CD4-positive, alpha-beta memory T cell (primary cell): ENCODE measurements around the gene OPN3. TPM values are rescaled to one million over a fixed set of nuclear protein-coding genes. Genes with fewer than 3 reads are reported as not detected.

Experiments used
- CTCF ChIA-PET: fragments of 350-600 bp; sonication (Branson Sonifier 250); formaldehyde crosslinking; loops from one replicate; lab custom pipeline; 2021; ENCODE audit warnings: inconsistent platforms; ENCODE audit not compliant: partially characterized antibody; lab: Charles Lee
- POLR2A ChIA-PET: fragments of 350-600 bp; sonication (Branson Sonifier 250); formaldehyde crosslinking; loops from one replicate; lab custom pipeline; 2021; ENCODE audit not compliant: partially characterized antibody; lab: Charles Lee
- DNase-seq, 5 donors: peaks; one replicate each; pipeline versions ENCODE4 v3.0.0 to v3.0.0-alpha.2; 2020 to 2022; ENCODE audit warnings: mixed read lengths in 1 of 5
- H3K27ac ChIP-seq: one replicate; pipeline ENCODE4 v1.7.0; 2013; ENCODE audit warnings: low read depth, low read length
- H3K27me3 ChIP-seq: 2 replicates; pipeline ENCODE4 v1.7.0; 2013; ENCODE audit warnings: mild to moderate bottlenecking, low read length, moderate library complexity; ENCODE audit not compliant: insufficient read depth
- H3K36me3 ChIP-seq: 2 replicates; pipeline ENCODE4 v1.7.0; 2013; ENCODE audit warnings: mild to moderate bottlenecking, low read length, moderate library complexity; ENCODE audit not compliant: insufficient read depth
- H3K4me1 ChIP-seq: 2 replicates; pipeline ENCODE4 v1.7.0; 2013; ENCODE audit warnings: mild to moderate bottlenecking, low read length, moderate library complexity; ENCODE audit not compliant: insufficient read depth
- H3K4me3 ChIP-seq, 2 donors: one replicate each; pipeline ENCODE4 v1.7.0; 2013; ENCODE audit warnings: low read length in 2 of 2, mild to moderate bottlenecking in 1 of 2
- H3K9me3 ChIP-seq, 2 donors: one replicate each; pipeline ENCODE4 v1.7.0; 2013; ENCODE audit warnings: low read length in 2 of 2, control low read depth in 1 of 2; ENCODE audit not compliant: control insufficient read depth in 1 of 2
- H3K27ac Mint-ChIP-seq, 7 donors: one replicate each; pipeline ENCODE4 v1.8.0; 2020 to 2021; ENCODE audit warnings: mixed read lengths in 7 of 7, mild to moderate bottlenecking in 6 of 7, inconsistent platforms in 3 of 7, moderate library complexity in 3 of 7
- H3K27me3 Mint-ChIP-seq, 2 donors: one replicate each; pipeline ENCODE4 v1.8.0; 2020 to 2021; ENCODE audit warnings: mixed read lengths in 2 of 2
- H3K36me3 Mint-ChIP-seq, 2 donors: one replicate each; pipeline ENCODE4 v1.8.0; 2020 to 2021; ENCODE audit warnings: mixed read lengths in 2 of 2, inconsistent platforms in 1 of 2, mild to moderate bottlenecking in 1 of 2
- H3K4me1 Mint-ChIP-seq, 4 donors: one replicate each; pipeline ENCODE4 v1.8.0; 2020 to 2021; ENCODE audit warnings: mixed read lengths in 4 of 4, mild to moderate bottlenecking in 1 of 4
- H3K4me3 Mint-ChIP-seq, 8 donors: one replicate each; pipeline ENCODE4 v1.8.0; 2020 to 2021; ENCODE audit warnings: mixed read lengths in 8 of 8, mild to moderate bottlenecking in 7 of 8, moderate library complexity in 6 of 8, inconsistent platforms in 3 of 8
- H3K9me3 Mint-ChIP-seq, 8 donors: one replicate each; pipeline ENCODE4 v1.8.0; 2020 to 2021; ENCODE audit warnings: mixed read lengths in 8 of 8, mild to moderate bottlenecking in 5 of 8, inconsistent platforms in 3 of 8, moderate library complexity in 1 of 8
- intact Hi-C: fragments of 100-400 bp; cut with micrococcal nuclease; formaldehyde crosslinking; loops from one replicate; pipeline ENCODE4 v1.15.1; 2023
- polyA plus RNA-seq, 2 donors: library from polyadenylated mRNA; unstranded; fragments of 300-500 nt; fragmentation: Illumina TruSeq; gene quantifications; one replicate each; pipeline ENCODE4 v1.2.3, GENCODE V29; 2021
- total RNA-seq, 2 experiments: library from RNA; stranded (reverse); gene quantifications; one replicate each; pipeline ENCODE4 v1.2.3, GENCODE V29; 2021

The OPN3 gene
- total and polyA plus RNA-seq, 4 experiments from 2014 or later, result 3.9 to 17.5 (median 8.9) TPM

DNA sequence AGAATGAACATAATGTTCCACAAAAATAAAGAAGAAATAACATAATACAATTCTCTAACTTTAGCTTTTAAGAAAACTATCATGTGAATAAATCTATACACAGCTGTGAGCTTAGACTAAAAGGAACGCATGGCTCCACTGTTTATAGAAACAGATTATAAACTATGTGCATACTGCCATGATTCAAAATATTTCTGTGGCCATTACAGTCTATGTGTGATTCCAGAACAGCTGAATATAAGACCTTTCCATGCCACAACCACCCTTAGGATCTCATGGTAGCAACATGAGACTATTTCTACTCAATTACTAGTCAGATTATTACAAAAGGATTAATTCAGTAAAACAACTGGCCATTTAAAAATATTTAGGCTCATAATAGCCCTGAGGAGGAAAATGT lies 3.9 kb downstream of the OPN3 start:
- no peak overlapping the region for H3K27ac Mint-ChIP-seq
- Histone ChIP-seq H3K9me3 (no peaks in the 10 kb centered on the region), H3K27me3 (no peaks in the 10 kb centered on the region), H3K4me1 (peaks cover 25% of the 10 kb centered on the region), H3K36me3 (no peaks in the 10 kb centered on the region), H3K4me3 (no peak overlapping the region), H3K27ac (no peak overlapping the region)
- H3K4me1 Mint-ChIP-seq, result peaks cover 20 to 40% (median 25%) of the 10 kb centered on the region in 4 donors
- no peak overlapping the region for H3K4me3 Mint-ChIP-seq
- H3K27me3 Mint-ChIP-seq, result no peaks in the 10 kb centered on the region
- peaks cover 11 to 17% of the 10 kb centered on the region in 2 donors for H3K36me3 Mint-ChIP-seq
- no peak for DNase-seq
- intact Hi-C loops, result no loop called here
- ChIA-PET CTCF (no interaction called here), POLR2A (no interaction called here)
- H3K9me3 Mint-ChIP-seq, result no peaks in the 10 kb centered on the region

DNA sequence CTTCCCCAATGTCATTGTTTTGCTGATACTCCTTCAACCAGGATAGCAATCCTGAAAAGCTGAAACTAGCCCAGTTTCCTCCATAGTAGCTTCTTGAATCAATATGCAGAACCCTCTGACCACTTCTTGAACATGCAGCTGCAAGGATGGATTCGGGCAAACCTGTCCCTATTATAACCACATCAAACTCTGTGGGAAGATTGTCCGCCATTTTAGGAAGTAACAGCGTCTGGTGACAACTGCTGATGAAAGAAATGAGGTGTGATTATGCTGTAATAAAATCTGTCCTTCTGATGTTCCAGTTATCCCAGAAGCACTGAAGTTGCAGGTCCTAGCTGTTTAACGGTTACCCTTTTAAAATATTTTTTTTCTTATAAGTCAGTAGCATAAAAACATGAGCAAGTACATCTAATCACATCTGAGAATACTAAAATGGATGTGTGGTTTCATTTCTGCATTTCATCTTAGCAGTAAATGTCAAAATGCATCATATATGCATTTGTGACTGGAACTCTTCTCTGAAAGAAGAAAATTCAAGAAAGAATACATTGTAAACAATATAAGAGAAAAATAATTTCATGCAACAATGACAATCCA lies 4.5 kb downstream of the OPN3 start:
- ChIA-PET CTCF (no interaction called here), POLR2A (no interaction called here)
- Mint-ChIP-seq H3K4me1 (peaks cover 17 to 34% (median 23%) of the 10 kb centered on the region in 4 donors), H3K4me3 (no peak overlapping the region), H3K27ac (no peak overlapping the region), H3K9me3 (no peaks in the 10 kb centered on the region), H3K27me3 (no peaks in the 10 kb centered on the region), H3K36me3 (peaks cover 11 to 17% of the 10 kb centered on the region in 2 donors)
- H3K27ac ChIP-seq, result no peak overlapping the region
- no peaks in the 10 kb centered on the region for H3K9me3 ChIP-seq
- intact Hi-C loops, result no loop called here
- H3K4me1 ChIP-seq, result peaks cover 25% of the 10 kb centered on the region
- H3K27me3 ChIP-seq, result no peaks in the 10 kb centered on the region
- no peaks in the 10 kb centered on the region for H3K36me3 ChIP-seq
- no peak for DNase-seq
- no peak overlapping the region for H3K4me3 ChIP-seq

DNA sequence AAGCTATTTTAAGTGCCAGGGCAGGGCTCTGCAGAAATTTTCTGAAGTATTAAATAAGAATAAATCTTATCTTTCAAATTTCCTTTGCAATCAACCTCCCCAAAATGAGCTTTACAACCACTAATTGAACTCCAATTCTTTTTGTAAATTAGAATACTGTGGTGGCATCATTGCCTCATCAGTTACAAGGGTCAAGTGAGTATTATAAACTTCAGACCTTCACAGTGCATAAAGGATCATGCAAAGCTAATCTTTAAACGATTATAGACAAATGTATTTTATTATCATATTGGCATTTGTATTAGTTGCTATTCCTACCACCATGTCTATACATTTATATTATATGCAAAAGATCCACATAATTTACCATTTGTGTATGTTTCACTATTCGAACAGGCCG lies 7.2 kb downstream of the OPN3 start:
- Mint-ChIP-seq H3K4me3 (no peak overlapping the region), H3K27me3 (no peaks in the 10 kb centered on the region), H3K27ac (no peak overlapping the region), H3K9me3 (no peaks in the 10 kb centered on the region), H3K4me1 (peaks cover 13 to 24% (median 17%) of the 10 kb centered on the region in 4 donors), H3K36me3 (peaks cover 11 to 17% of the 10 kb centered on the region in 2 donors)
- Histone ChIP-seq H3K9me3 (no peaks in the 10 kb centered on the region), H3K27ac (no peak overlapping the region), H3K27me3 (no peaks in the 10 kb centered on the region), H3K4me1 (peaks cover 15% of the 10 kb centered on the region), H3K4me3 (no peak overlapping the region), H3K36me3 (no peaks in the 10 kb centered on the region)
- intact Hi-C loops, result no loop called here
- POLR2A ChIA-PET, result no interaction called here
- no peak for DNase-seq
- CTCF ChIA-PET, result interaction anchor here (1.2 to 1.7 kb wide), 3 partner anchors 8 to 23 kb away, joined by 3 to 5 read pairs (median 4); no protein-coding TSS in a partner anchor

DNA sequence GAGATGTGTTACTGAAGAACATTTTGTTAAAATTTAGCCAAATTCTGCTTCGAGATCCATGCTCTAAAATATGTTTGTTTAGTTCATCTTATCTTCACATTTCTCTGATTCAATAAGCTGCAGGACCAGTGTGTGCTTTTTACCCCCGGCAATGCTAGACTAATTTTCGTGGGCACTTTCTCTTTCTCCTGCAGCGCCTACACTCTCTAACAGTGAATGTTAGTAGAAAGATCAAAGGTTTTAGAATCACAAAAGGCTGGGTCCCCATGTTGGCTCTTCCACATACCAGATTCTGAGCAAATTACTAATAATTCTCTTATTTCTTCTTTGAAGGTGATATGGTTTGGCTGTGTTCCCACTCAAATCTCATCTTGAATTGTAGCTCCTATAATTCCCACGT lies 8.5 kb downstream of the OPN3 start:
- Histone ChIP-seq H3K9me3 (no peaks in the 10 kb centered on the region), H3K27me3 (no peaks in the 10 kb centered on the region), H3K4me3 (no peak overlapping the region), H3K4me1 (peaks cover 7% of the 10 kb centered on the region), H3K27ac (no peak overlapping the region), H3K36me3 (no peaks in the 10 kb centered on the region)
- no peaks in the 10 kb centered on the region for H3K9me3 Mint-ChIP-seq
- intact Hi-C loops, result no loop called here
- peaks cover 8 to 14% (median 12%) of the 10 kb centered on the region in 4 donors for H3K4me1 Mint-ChIP-seq
- ChIA-PET CTCF (interaction anchor here (1.5 to 1.7 kb wide), 2 partner anchors 9 to 20 kb away, joined by 3 to 4 read pairs; no protein-coding TSS in a partner anchor), POLR2A (no interaction called here)
- no peak for DNase-seq
- H3K27ac Mint-ChIP-seq, result no peak overlapping the region
- H3K36me3 Mint-ChIP-seq, result peaks cover 11 to 17% of the 10 kb centered on the region in 2 donors
- H3K4me3 Mint-ChIP-seq, result no peak overlapping the region
- H3K27me3 Mint-ChIP-seq, result no peaks in the 10 kb centered on the region

DNA sequence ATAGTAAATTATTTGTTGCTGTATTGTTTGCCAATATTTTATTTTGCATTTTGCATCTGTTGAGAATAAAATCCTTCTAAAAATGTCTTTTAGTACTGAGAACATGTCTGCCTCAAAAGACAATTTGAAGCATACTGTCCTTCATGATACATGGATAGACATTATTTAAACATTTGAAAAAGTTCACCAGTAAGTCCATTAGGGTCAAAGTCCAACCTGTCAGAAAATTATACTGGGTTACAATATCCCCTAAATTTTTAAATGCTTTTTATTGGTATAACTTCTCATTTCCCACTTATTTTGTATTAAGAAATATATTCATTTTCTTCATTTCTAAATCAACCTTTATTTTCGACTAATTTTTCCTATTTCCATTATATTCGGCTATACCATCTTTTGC lies 9.3 kb downstream of the OPN3 start:
- no peaks in the 10 kb centered on the region for H3K27me3 ChIP-seq
- peaks cover 7% of the 10 kb centered on the region for H3K4me1 ChIP-seq
- ChIA-PET CTCF (no interaction called here), POLR2A (no interaction called here)
- Mint-ChIP-seq H3K27ac (no peak overlapping the region), H3K9me3 (no peaks in the 10 kb centered on the region), H3K27me3 (no peaks in the 10 kb centered on the region), H3K36me3 (peaks cover 11 to 17% of the 10 kb centered on the region in 2 donors), H3K4me1 (peaks cover 8 to 12% (median 10%) of the 10 kb centered on the region in 4 donors), H3K4me3 (no peak overlapping the region)
- intact Hi-C loops, result no loop called here
- H3K36me3 ChIP-seq, result no peaks in the 10 kb centered on the region
- no peak overlapping the region for H3K4me3 ChIP-seq
- no peak for DNase-seq
- H3K27ac ChIP-seq, result no peak overlapping the region
- no peaks in the 10 kb centered on the region for H3K9me3 ChIP-seq

DNA sequence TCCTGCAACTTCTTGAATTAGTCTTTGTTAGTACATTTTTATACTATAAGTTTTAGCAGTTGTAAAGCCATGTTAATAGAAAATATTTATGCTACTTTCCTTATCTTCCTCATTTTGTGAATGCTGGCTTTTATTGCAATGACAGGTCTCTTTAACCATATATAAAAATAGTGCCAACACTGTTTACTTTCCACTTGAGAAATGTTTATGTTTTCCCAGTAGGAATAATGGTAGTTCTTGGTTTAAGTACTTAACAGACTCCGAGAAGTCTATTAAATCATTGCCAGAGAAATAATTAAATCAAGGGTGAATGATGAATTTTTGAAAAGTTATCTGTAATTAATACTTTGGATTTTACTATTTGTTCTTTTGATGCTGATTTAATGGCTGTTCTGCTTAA lies 9.7 kb downstream of the OPN3 start:
- Histone ChIP-seq H3K36me3 (no peaks in the 10 kb centered on the region), H3K27ac (no peak overlapping the region), H3K9me3 (no peaks in the 10 kb centered on the region), H3K27me3 (no peaks in the 10 kb centered on the region), H3K4me3 (no peak overlapping the region), H3K4me1 (peaks cover 7% of the 10 kb centered on the region)
- Mint-ChIP-seq H3K4me1 (peaks cover 8 to 12% (median 10%) of the 10 kb centered on the region in 4 donors), H3K27me3 (no peaks in the 10 kb centered on the region), H3K4me3 (no peak overlapping the region), H3K36me3 (peaks cover 10 to 16% of the 10 kb centered on the region in 2 donors), H3K9me3 (no peaks in the 10 kb centered on the region), H3K27ac (no peak overlapping the region)
- DNase-seq, result no peak
- POLR2A ChIA-PET, result interaction anchor here (1.3 kb wide), 1 partner anchor 10 kb away, joined by 3 read pairs; the partner anchor contains the start of genes CHML and OPN3
- intact Hi-C loops, result no loop called here
- CTCF ChIA-PET, result interaction anchor here (1.2 to 1.8 kb wide), 2 partner anchors 17 to 367 kb away, joined by 4 read pairs; no protein-coding TSS in a partner anchor

DNA sequence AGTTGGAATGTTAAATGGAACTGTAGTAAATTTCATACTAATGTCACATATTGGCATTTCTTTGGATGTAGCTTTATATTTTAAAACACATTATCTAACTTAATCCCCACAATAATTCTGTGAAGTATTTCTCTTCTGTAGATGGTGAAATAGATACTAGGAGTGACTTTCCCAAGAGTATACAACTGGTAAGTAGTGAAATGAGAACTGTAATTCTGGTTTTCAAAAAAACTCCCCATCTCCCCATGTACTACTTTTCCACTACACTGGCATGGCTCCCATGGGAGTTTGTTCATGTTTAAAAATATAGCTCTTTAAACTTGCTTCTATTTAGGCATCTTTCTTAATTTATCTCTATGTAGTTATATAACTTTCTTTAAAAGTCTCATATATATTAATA lies 10.2 kb downstream of the OPN3 start:
- no peak overlapping the region for H3K27ac ChIP-seq
- CTCF ChIA-PET, result interaction anchor here (1.0 to 1.8 kb wide), 5 partner anchors 16 to 367 kb away, joined by 3 to 9 read pairs (median 4); partner anchors contain the start of gene KMO
- intact Hi-C loops, result no loop called here
- no peaks in the 10 kb centered on the region for H3K9me3 Mint-ChIP-seq
- no peaks in the 10 kb centered on the region for H3K9me3 ChIP-seq
- no peak overlapping the region for H3K4me3 Mint-ChIP-seq
- H3K36me3 ChIP-seq, result no peaks in the 10 kb centered on the region
- DNase-seq, result no peak
- no peaks in the 10 kb centered on the region for H3K27me3 Mint-ChIP-seq
- H3K27me3 ChIP-seq, result no peaks in the 10 kb centered on the region
- POLR2A ChIA-PET, result interaction anchor here (1.3 kb wide), 1 partner anchor 10 kb away, joined by 3 read pairs; the partner anchor contains the start of genes CHML and OPN3
- H3K4me1 ChIP-seq, result peaks cover 7% of the 10 kb centered on the region
- no peak overlapping the region for H3K4me3 ChIP-seq
- H3K4me1 Mint-ChIP-seq, result peaks cover 8 to 12% (median 10%) of the 10 kb centered on the region in 4 donors
- no peak overlapping the region for H3K27ac Mint-ChIP-seq
- peaks cover 5 to 11% of the 10 kb centered on the region in 2 donors for H3K36me3 Mint-ChIP-seq
